Measurements from ENCODE around the gene KIF19. TPM values are rescaled to one million over a fixed set of nuclear protein-coding genes. Genes with fewer than 3 reads are reported as not detected.

Gene KIF19
- total RNA-seq, 4 donors from 2014 or later = 0.65 to 0.91 (median 0.68) TPM; not detected in 1

- no peak overlapping the region for H3K4me3 ChIP-seq (ENCODE audit: low read depth, poor library complexity, severe bottlenecking)
- intact Hi-C loops (cut with DNase I; ENCODE audit: low total_unique reads) = no loop called here
- TF ChIP-seq CTCF (IDR thresholded peaks at IDR 0.05) = no peak
- no peak for TF ChIP-seq POLR2A (IDR thresholded peaks at IDR 0.05)
- WGBS, 2 donors = 43 to 46% methylated on average over 9 of the region's 9 CpGs
- DNase-seq (ENCODE audit: low spot score in 2 of 2) = no peak
These were observed 43.2 kb upstream of the KIF19 start for GRCh38 chr17:74282587-74283370.

GRCh38 chr17:74283371-74283673 lies 42.7 kb upstream of the KIF19 start:
- TF ChIP-seq POLR2A (IDR thresholded peaks at IDR 0.05) (no peak), CTCF (IDR thresholded peaks at IDR 0.05) (no peak)
- 68 to 79% methylated on average over 4 of the region's 4 CpGs for WGBS, 2 donors
- DNase-seq (ENCODE audit: low spot score in 2 of 2) = no peak
- intact Hi-C loops (cut with DNase I; ENCODE audit: low total_unique reads) = no loop called here
- no peak overlapping the region for H3K4me3 ChIP-seq (ENCODE audit: low read depth, poor library complexity, severe bottlenecking)

- DNase-seq (ENCODE audit: low spot score in 2 of 2) = no peak
- WGBS, 2 donors = 85 to 90% methylated on average over 12 to 14 of the region's 14 CpGs
- TF ChIP-seq CTCF (IDR thresholded peaks at IDR 0.05) (no peak), POLR2A (IDR thresholded peaks at IDR 0.05) (no peak)
- no peak overlapping the region for H3K4me3 ChIP-seq (ENCODE audit: low read depth, poor library complexity, severe bottlenecking)
- intact Hi-C loops (cut with DNase I; ENCODE audit: low total_unique reads) = no loop called here
These were observed 38.9 kb upstream of the KIF19 start for GRCh38 chr17:74287031-74287602.

GRCh38 chr17:74288785-74289184 lies 37.2 kb upstream of the KIF19 start:
- intact Hi-C loops (cut with DNase I; ENCODE audit: low total_unique reads) = no loop called here
- DNase-seq (ENCODE audit: low spot score in 2 of 2) = no peak
- TF ChIP-seq POLR2A (IDR thresholded peaks at IDR 0.05) (no peak), CTCF (IDR thresholded peaks at IDR 0.05) (no peak)
- 74 to 78% methylated on average over 5 of the region's 5 CpGs for WGBS, 2 donors
- no peak overlapping the region for H3K4me3 ChIP-seq (ENCODE audit: low read depth, poor library complexity, severe bottlenecking)

- intact Hi-C loops (cut with DNase I; ENCODE audit: low total_unique reads) = no loop called here
- no peak overlapping the region for H3K4me3 ChIP-seq (ENCODE audit: low read depth, poor library complexity, severe bottlenecking)
- 76 to 79% methylated on average over 11 of the region's 11 CpGs for WGBS, 2 donors
- TF ChIP-seq POLR2A (IDR thresholded peaks at IDR 0.05) (no peak), CTCF (IDR thresholded peaks at IDR 0.05) (no peak)
- no peak for DNase-seq (ENCODE audit: low spot score in 2 of 2)
These were observed 36.3 kb upstream of the KIF19 start for GRCh38 chr17:74289688-74290087.
